Keratinocyte (primary cell): ENCODE measurements around the gene DIAPH2. TPM values are rescaled to one million over a fixed set of nuclear protein-coding genes. Genes with fewer than 3 reads are reported as not detected.

Experiments
- DNase-seq: peaks from one replicate; pipeline ENCODE4 v3.0.0-alpha.2; 2011; ENCODE audit warnings: low read depth, missing footprints, low spot score
- FAIRE-seq: peaks from 2 replicates; lab custom pipeline; 2011; peaks lifted over from hg19 to GRCh38; lab: Jason Lieb, UNC
- H2AFZ ChIP-seq: 2 replicates; pipeline ENCODE4 v1.6.0; 2012; ENCODE audit warnings: low read length, control low read depth, inconsistent platforms; ENCODE audit not compliant: control insufficient read depth
- H3K27ac ChIP-seq: 2 replicates; pipeline ENCODE4 v1.5.1; 2011; ENCODE audit warnings: low read length; ENCODE audit not compliant: control insufficient read depth, insufficient read depth
- H3K27me3 ChIP-seq: 3 replicates; pipeline ENCODE4 v1.6.0; 2011; ENCODE audit warnings: low read length; ENCODE audit not compliant: control insufficient read depth, insufficient read depth; ENCODE audit errors: extremely low read depth
- H3K36me3 ChIP-seq, 2 experiments: 2 replicates in 1 of 2; 3 replicates in 1 of 2; pipeline ENCODE4 v1.5.1; 2011; ENCODE audit warnings: low read length in 2 of 2, mild to moderate bottlenecking in 1 of 2; ENCODE audit not compliant: control insufficient read depth in 2 of 2, insufficient read depth in 2 of 2; ENCODE audit errors: extremely low read depth in 1 of 2
- H3K4me1 ChIP-seq: 3 replicates; pipeline ENCODE4 v1.5.1; 2011; ENCODE audit warnings: low read length; ENCODE audit not compliant: control insufficient read depth, insufficient read depth; ENCODE audit errors: extremely low read depth
- H3K4me2 ChIP-seq: 3 replicates; pipeline ENCODE4 v1.6.0; 2011; ENCODE audit warnings: low read depth, low read length; ENCODE audit not compliant: control insufficient read depth, insufficient read depth; ENCODE audit errors: extremely low read depth
- H3K4me3 ChIP-seq, 3 experiments: fragments of 200-600 bp in 1 of 3; sonication (generic) in 1 of 3; 2 replicates in 2 of 3; 3 replicates in 1 of 3; pipeline ENCODE4 v1.5.1; 2011 to 2016; ENCODE audit warnings: low read length in 3 of 3, mild to moderate bottlenecking in 3 of 3, control low read depth in 2 of 3, inconsistent platforms in 1 of 3, low read depth in 1 of 3, mixed read lengths in 1 of 3, mixed run types in 1 of 3, moderate library complexity in 1 of 3; ENCODE audit not compliant: control insufficient read depth in 2 of 3, insufficient read depth in 2 of 3; ENCODE audit errors: extremely low read depth in 1 of 3
- H3K79me2 ChIP-seq: 2 replicates; pipeline ENCODE4 v1.6.0; 2012; ENCODE audit warnings: low read length; ENCODE audit not compliant: control insufficient read depth, insufficient read depth
- H3K9ac ChIP-seq: 3 replicates; pipeline ENCODE4 v1.6.0; 2011; ENCODE audit warnings: low read length; ENCODE audit not compliant: control insufficient read depth, insufficient read depth; ENCODE audit errors: extremely low read depth
- H3K9me1 ChIP-seq: 3 replicates; pipeline ENCODE4 v1.6.0; 2011; ENCODE audit warnings: low read length; ENCODE audit not compliant: control insufficient read depth, insufficient read depth; ENCODE audit errors: extremely low read depth
- H3K9me3 ChIP-seq: 2 replicates; pipeline ENCODE4 v1.5.1; 2012; ENCODE audit warnings: low read depth, low read length; ENCODE audit not compliant: control insufficient read depth
- H4K20me1 ChIP-seq: 3 replicates; pipeline ENCODE4 v1.6.0; 2011; ENCODE audit warnings: low read length; ENCODE audit not compliant: control insufficient read depth, insufficient read depth; ENCODE audit errors: extremely low read depth
- CTCF ChIP-seq, 3 experiments: IDR thresholded peaks in 1 of 3; conservative IDR thresholded peaks in 1 of 3; optimal IDR thresholded peaks in 1 of 3; 2 replicates in 2 of 3; 3 replicates in 1 of 3; pipeline versions ENCODE3 to v1.5.1; 2011; ENCODE audit warnings: low read length in 3 of 3, mild to moderate bottlenecking in 3 of 3, moderate library complexity in 2 of 3, control low read depth in 1 of 3, inconsistent platforms in 1 of 3; ENCODE audit not compliant: insufficient read depth in 2 of 3; ENCODE audit errors: extremely low read depth in 1 of 3
- EZH2 ChIP-seq: IDR thresholded peaks from one replicate; pipeline ENCODE4 v1.6.1; 2012; ENCODE audit warnings: inconsistent platforms, mild to moderate bottlenecking, low read length, moderate library complexity
- dilution Hi-C: fragments of 300-500 bp; cut with MboI; formaldehyde crosslinking; loops from one replicate; pipeline ENCODE4 v1.7.0; 2020; ENCODE audit warnings: low sequenced_read_pairs; ENCODE audit not compliant: extremely low pct_ligation_motif_present
- polyA plus RNA-seq, 5 experiments: library from polyadenylated mRNA; depleted of rRNA in 3 of 5; stranded (reverse) in 3 of 5; stranded (forward) in 1 of 5; unstranded in 1 of 5; fragments of >200 nt; gene quantifications; 1 replicate in 1 of 5; 2 replicates in 3 of 5; 3 replicates in 1 of 5; pipeline versions ENCODE4 v1.2.1 to v1.2.3, GENCODE V29; 2011 to 2012; ENCODE audit warnings: missing spikeins in 2 of 5, low read depth in 1 of 5, low replicate concordance in 1 of 5

DIAPH2 gene
- polyA plus RNA-seq, 1 donor (not counting 4 experiments of a cell fraction or from before 2014, with no cell fraction given): 7.4 TPM

GRCh38 chrX:96756491-96756890, 71.8 kb downstream of the DIAPH2 start:
- H4K20me1 ChIP-seq: no peaks in the 10 kb centered on the region
- no peak overlapping the region for H2AFZ ChIP-seq
- dilution Hi-C loops: no loop called here
- no peaks in the 10 kb centered on the region for H3K79me2 ChIP-seq
- no peak overlapping the region for H3K4me2 ChIP-seq
- H3K4me3 ChIP-seq: no peak overlapping the region
- TF ChIP-seq CTCF (optimal IDR thresholded peaks at IDR 0.05 in 1 of 3, IDR thresholded peaks at IDR 0.05 in 1 of 3, conservative IDR thresholded peaks at IDR 0.05 in 1 of 3; ENCODE audit: extremely low read depth in 1 of 3, insufficient read depth in 2 of 3, low read length in 3 of 3) (no peak), EZH2 (no peak)
- H3K9me1 ChIP-seq: no peaks in the 10 kb centered on the region
- H3K4me1 ChIP-seq: no peaks in the 10 kb centered on the region
- FAIRE-seq (no peak), DNase-seq (no peak)
- no peak overlapping the region for H3K9ac ChIP-seq
- no peaks in the 10 kb centered on the region for H3K36me3 ChIP-seq
- no peaks in the 10 kb centered on the region for H3K9me3 ChIP-seq
- H3K27me3 ChIP-seq: no peaks in the 10 kb centered on the region
- no peak overlapping the region for H3K27ac ChIP-seq

- Histone ChIP-seq H3K79me2 (no peaks in the 10 kb centered on the region), H3K4me2 (no peak overlapping the region), H4K20me1 (no peaks in the 10 kb centered on the region), H3K4me1 (no peaks in the 10 kb centered on the region), H3K27me3 (no peaks in the 10 kb centered on the region), H2AFZ (no peak overlapping the region), H3K9me3 (no peaks in the 10 kb centered on the region), H3K4me3 (no peak overlapping the region), H3K36me3 (no peaks in the 10 kb centered on the region), H3K9ac (no peak overlapping the region), H3K27ac (no peak overlapping the region), H3K9me1 (no peaks in the 10 kb centered on the region)
- dilution Hi-C loops: no loop called here
- no peak for DNase-seq
- no peak for FAIRE-seq
- TF ChIP-seq CTCF (optimal IDR thresholded peaks at IDR 0.05 in 1 of 3, IDR thresholded peaks at IDR 0.05 in 1 of 3, conservative IDR thresholded peaks at IDR 0.05 in 1 of 3; ENCODE audit: extremely low read depth in 1 of 3, insufficient read depth in 2 of 3, low read length in 3 of 3): no peak
- no peak for TF ChIP-seq EZH2
These were observed 76.9 kb downstream of the DIAPH2 start for GRCh38 chrX:96761566-96761965.
